Measurements from ENCODE around the gene CA5B. TPM values are rescaled to one million over a fixed set of nuclear protein-coding genes. Genes with fewer than 3 reads are reported as not detected.

The CA5B gene
- total and polyA plus RNA-seq, 2 of the 8 experiments (the other 6 are each of a cell fraction or from before 2014, with no cell fraction given) = 3.3 to 8.6 TPM

DNA sequence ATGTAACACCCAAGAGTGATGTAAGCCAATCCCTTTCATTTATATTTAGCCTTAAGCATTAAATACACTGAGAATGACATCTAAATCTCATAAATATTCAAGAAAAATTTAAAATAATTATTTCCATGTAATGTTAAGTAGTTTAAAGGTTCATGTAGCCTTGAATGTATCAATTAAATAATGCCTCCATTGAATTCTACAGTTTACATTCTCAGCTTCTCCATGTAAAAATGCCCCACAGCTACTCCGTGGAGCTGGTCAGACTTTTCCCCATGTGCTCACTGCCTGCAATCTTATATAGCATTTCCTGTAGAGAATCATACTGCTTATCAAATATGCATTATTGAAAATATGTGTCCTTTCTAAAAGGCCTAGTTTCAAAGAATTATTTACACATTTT is 91.1 kb downstream of the CA5B start:
- Histone ChIP-seq H3K4me3 (ENCODE audit: extremely low read depth in 1 of 4, insufficient read depth in 2 of 4, low read depth in 3 of 4, low read length in 4 of 4) (no peak overlapping the region), H3K23ac (ENCODE audit: insufficient read length) (no peak overlapping the region), H3K4ac (replicated peaks; ENCODE audit: insufficient read length, low read depth, low read length) (no peak overlapping the region), H2BK120ac (replicated peaks; ENCODE audit: low read depth, low read length) (no peak overlapping the region), H2AFZ (ENCODE audit: low read length) (no peak overlapping the region), H4K20me1 (replicated peaks in 1 of 2; ENCODE audit: control insufficient read depth in 1 of 2, insufficient read depth in 2 of 2, low read length in 2 of 2) (peaks cover 0 to 2% of the 10 kb centered on the region in 2 experiments), H3K9ac (replicated peaks in 1 of 4; ENCODE audit: extremely low read depth in 1 of 4, low read depth in 3 of 4, low read length in 3 of 4) (no peak overlapping the region), H3K36me3 (ENCODE audit: control insufficient read depth in 2 of 4, insufficient read depth in 4 of 4, low read length in 3 of 4) (peaks cover 0 to 49% (median 1%) of the 10 kb centered on the region in 4 experiments; a peak in 5 of 8 replicates), H3K9me3 (ENCODE audit: insufficient read depth in 2 of 2, low read depth in 1 of 2, low read length in 1 of 2) (no peaks in the 10 kb centered on the region), H2BK20ac (ENCODE audit: low read length) (no peak overlapping the region), H4K91ac (replicated peaks; ENCODE audit: insufficient read length, low read length) (no peak overlapping the region), H3K14ac (ENCODE audit: insufficient read length) (no peak overlapping the region), H3K23me2 (ENCODE audit: low read depth, low read length) (no peaks in the 10 kb centered on the region), H3K18ac (ENCODE audit: extremely low read depth, low read length) (no peak overlapping the region), H3K79me2 (ENCODE audit: control insufficient read depth in 1 of 2, insufficient read depth in 2 of 2, low read length in 2 of 2) (peaks cover 0 to 14% of the 10 kb centered on the region in 2 experiments; a peak in 2 of 4 replicates), H3K27ac (ENCODE audit: low read depth, low read length) (no peak overlapping the region), H4K5ac (ENCODE audit: insufficient read length, low read depth, low read length) (no peak overlapping the region), H4K8ac (ENCODE audit: extremely low read depth, insufficient read depth, low read length) (no peak overlapping the region), H3K79me1 (ENCODE audit: low read depth, low read length) (no peaks in the 10 kb centered on the region), H2BK12ac (ENCODE audit: low read depth, low read length) (no peak overlapping the region), H2BK15ac (ENCODE audit: low read length) (no peak overlapping the region), H3K4me1 (replicated peaks in 1 of 4; ENCODE audit: control insufficient read depth in 3 of 4, insufficient read depth in 4 of 4, low read length in 3 of 4) (peaks cover 0 to 2% (median 0%) of the 10 kb centered on the region in 4 experiments; a peak in 2 of 7 replicates), H2AK5ac (ENCODE audit: low read depth, low read length) (no peak overlapping the region), H3K4me2 (ENCODE audit: insufficient read depth in 1 of 2, low read depth in 2 of 2, low read length in 2 of 2) (no peak overlapping the region), H3K56ac (replicated peaks; ENCODE audit: insufficient read length, low read depth, low read length) (no peak overlapping the region), H2BK5ac (ENCODE audit: low read depth, low read length) (no peak overlapping the region), H3K27me3 (replicated peaks in 1 of 4; ENCODE audit: control insufficient read depth in 3 of 4, extremely low read depth in 1 of 4, insufficient read depth in 3 of 4, low read length in 3 of 4) (no peaks in the 10 kb centered on the region)
- no peak for FAIRE-seq
- CTCF ChIA-PET (ENCODE audit: partially characterized antibody) = no interaction called here
- DNase-seq (ENCODE audit: low read depth in 1 of 2, low spot score in 2 of 2) = no peak
- no peak for TF ChIP-seq TAF7 (optimal IDR thresholded peaks at IDR 0.05; ENCODE audit: borderline replicate concordance, low read depth, low read length)
- TF ChIP-seq BCL11A (IDR thresholded peaks at IDR 0.05; ENCODE audit: low read depth in 2 of 2, low read length in 2 of 2) = no peak
- TF ChIP-seq HDAC6 (IDR thresholded peaks at IDR 0.05; ENCODE audit: low read depth, low read length) = no peak
- no peak for TF ChIP-seq TAF1 (IDR thresholded peaks at IDR 0.05; ENCODE audit: low read depth, low read length)
- TF ChIP-seq BACH1 (IDR thresholded peaks at IDR 0.05; ENCODE audit: low read length) = no peak
- no peak for TF ChIP-seq BRCA1 (IDR thresholded peaks at IDR 0.05; ENCODE audit: low read depth, low read length)
- no peak for TF ChIP-seq FOSL1 (IDR thresholded peaks at IDR 0.05; ENCODE audit: insufficient read depth, low read depth, low read length)
- POLR2A ChIA-PET (ENCODE audit: partially characterized antibody) = interaction anchor here (1.6 kb wide), 1 partner anchor 21 kb away, joined by 4 read pairs; no protein-coding TSS in a partner anchor
- 80% methylated on average over 1 of the region's 1 CpG; no CpG with 5 or more reads in 1 of the 2 experiments for WGBS, 2 experiments (ENCODE audit: extremely low coverage in 1 of 2, insufficient coverage in 1 of 2, insufficient read length in 1 of 2, insufficient replicate concordance in 2 of 2, low coverage in 1 of 2, low lambda C conversion rate in 2 of 2, missing lambda C conversion rate in 1 of 2)
